ENCODE results near the gene AKT3.
"Not testable (repeated sequence)": the region's sequence is repeated elsewhere in the genome, so short reads cannot be mapped to it uniquely, and the experiment has no call there.

AKT3 gene

GRCh38 chr1:243885806-243886205 is 35.8 kb upstream of the AKT3 start:
- Histone ChIP-seq H3K4me1 (ENCODE audit: insufficient read depth, poor library complexity, severe bottlenecking) (no peaks in the 10 kb centered on the region), H3K27ac (ENCODE audit: poor library complexity, severe bottlenecking) (no peak overlapping the region), H3K27me3 (ENCODE audit: insufficient read depth, poor library complexity, severe bottlenecking) (no peaks in the 10 kb centered on the region), H3K9me3 (ENCODE audit: severe bottlenecking) (no peaks in the 10 kb centered on the region), H3K4me3 (ENCODE audit: severe bottlenecking) (no peak overlapping the region), H3K36me3 (ENCODE audit: low read depth) (no peaks in the 10 kb centered on the region)
- no peak for DNase-seq (ENCODE audit: low spot score)
- TF ChIP-seq CTCF (IDR thresholded peaks at IDR 0.05; ENCODE audit: poor library complexity, severe bottlenecking): no peak
- ATAC-seq (ENCODE audit: low read depth): no peak

GRCh38 chr1:243884603-243885002 is 34.6 kb upstream of the AKT3 start:
- Histone ChIP-seq H3K4me3 (ENCODE audit: severe bottlenecking) (no peak overlapping the region), H3K36me3 (ENCODE audit: low read depth) (no peaks in the 10 kb centered on the region), H3K27me3 (ENCODE audit: insufficient read depth, poor library complexity, severe bottlenecking) (no peaks in the 10 kb centered on the region), H3K9me3 (ENCODE audit: severe bottlenecking) (no peaks in the 10 kb centered on the region), H3K4me1 (ENCODE audit: insufficient read depth, poor library complexity, severe bottlenecking) (no peaks in the 10 kb centered on the region), H3K27ac (ENCODE audit: poor library complexity, severe bottlenecking) (no peak overlapping the region)
- TF ChIP-seq CTCF (IDR thresholded peaks at IDR 0.05; ENCODE audit: poor library complexity, severe bottlenecking): no peak
- ATAC-seq (ENCODE audit: low read depth) (no peak), DNase-seq (ENCODE audit: low spot score) (no peak)

- no peak overlapping the region for H3K4me3 ChIP-seq (ENCODE audit: severe bottlenecking)
- no peaks in the 10 kb centered on the region for H3K27me3 ChIP-seq (ENCODE audit: insufficient read depth, poor library complexity, severe bottlenecking)
- no peak overlapping the region for H3K27ac ChIP-seq (ENCODE audit: poor library complexity, severe bottlenecking)
- DNase-seq (ENCODE audit: low spot score) (no peak), ATAC-seq (ENCODE audit: low read depth) (no peak)
- H3K4me1 ChIP-seq (ENCODE audit: insufficient read depth, poor library complexity, severe bottlenecking): no peaks in the 10 kb centered on the region
- TF ChIP-seq CTCF (IDR thresholded peaks at IDR 0.05; ENCODE audit: poor library complexity, severe bottlenecking): no peak
- H3K9me3 ChIP-seq (ENCODE audit: severe bottlenecking): no peaks in the 10 kb centered on the region
- H3K36me3 ChIP-seq (ENCODE audit: low read depth): no peaks in the 10 kb centered on the region
Measured at GRCh38 chr1:243883551-243883950, 33.5 kb upstream of the AKT3 start.

- H3K27me3 ChIP-seq (ENCODE audit: insufficient read depth, poor library complexity, severe bottlenecking): no peaks in the 10 kb centered on the region
- DNase-seq (ENCODE audit: low spot score) (no peak), ATAC-seq (ENCODE audit: low read depth) (no peak)
- no peak overlapping the region for H3K27ac ChIP-seq (ENCODE audit: poor library complexity, severe bottlenecking)
- H3K4me3 ChIP-seq (ENCODE audit: severe bottlenecking): no peak overlapping the region
- H3K9me3 ChIP-seq (ENCODE audit: severe bottlenecking): no peaks in the 10 kb centered on the region
- no peaks in the 10 kb centered on the region for H3K36me3 ChIP-seq (ENCODE audit: low read depth)
- H3K4me1 ChIP-seq (ENCODE audit: insufficient read depth, poor library complexity, severe bottlenecking): no peaks in the 10 kb centered on the region
- no peak for TF ChIP-seq CTCF (IDR thresholded peaks at IDR 0.05; ENCODE audit: poor library complexity, severe bottlenecking)
Measured at GRCh38 chr1:243882276-243882675, 32.2 kb upstream of the AKT3 start.

GRCh38 chr1:243877058-243877457 is 27.0 kb upstream of the AKT3 start:
- not testable (repeated sequence) for H3K4me1 ChIP-seq (ENCODE audit: insufficient read depth, poor library complexity, severe bottlenecking); H3K4me3 ChIP-seq (ENCODE audit: severe bottlenecking); ATAC-seq (ENCODE audit: low read depth); H3K36me3 ChIP-seq (ENCODE audit: low read depth); H3K27ac ChIP-seq (ENCODE audit: poor library complexity, severe bottlenecking); DNase-seq (ENCODE audit: low spot score); H3K27me3 ChIP-seq (ENCODE audit: insufficient read depth, poor library complexity, severe bottlenecking); H3K9me3 ChIP-seq (ENCODE audit: severe bottlenecking)
